Transverse colon (tissue), 4 donors: ENCODE measurements around the gene YTHDC1. TPM values are rescaled to one million over a fixed set of nuclear protein-coding genes. Genes with fewer than 3 reads are reported as not detected.

Source experiments
- DNase-seq: peaks from one replicate; pipeline ENCODE4 v3.0.0-alpha.2; 2019
- H3K27ac ChIP-seq, 4 donors: fragments of 200-600 bp; sonication (generic); 2 replicates each; pipeline ENCODE4 v1.5.1; 2016 to 2018; ENCODE audit warnings: inconsistent platforms in 4 of 4
- H3K27me3 ChIP-seq: fragments of 200-600 bp; sonication (generic); 2 replicates; pipeline ENCODE4 v1.5.1; 2017; ENCODE audit warnings: inconsistent platforms
- H3K36me3 ChIP-seq, 4 donors: fragments of 200-600 bp; sonication (generic); 2 replicates each; pipeline ENCODE4 v1.5.1; 2017 to 2019; ENCODE audit warnings: inconsistent platforms in 4 of 4
- H3K4me1 ChIP-seq, 4 donors: fragments of 200-600 bp; sonication (generic); 2 replicates each; pipeline ENCODE4 v1.5.1; 2017 to 2020; ENCODE audit warnings: inconsistent platforms in 4 of 4
- H3K4me3 ChIP-seq, 4 donors: fragments of 200-600 bp; sonication (generic); 1 replicate in 1 of 4; 2 replicates in 3 of 4; pipeline versions ENCODE4 v1.5.1 to v1.6.1; 2017 to 2019; ENCODE audit warnings: inconsistent platforms in 4 of 4
- H3K9me3 ChIP-seq, 2 donors: fragments of 200-600 bp; sonication (generic); 2 replicates each; pipeline ENCODE4 v1.5.1; 2017 to 2019; ENCODE audit warnings: inconsistent platforms in 2 of 2
- CTCF ChIP-seq, 5 experiments: fragments of 200-600 bp in 3 of 5; fragments of 450-650 bp in 2 of 5; sonication (generic) in 3 of 5; IDR thresholded peaks; 1 replicate in 2 of 5; 2 replicates in 3 of 5; pipeline ENCODE4 v1.5.1; 2016 to 2017; ENCODE audit warnings: antibody characterized with exemption in 5 of 5, inconsistent platforms in 3 of 5, mild to moderate bottlenecking in 2 of 5, moderate library complexity in 1 of 5
- EP300 ChIP-seq: sonication (generic); formaldehyde crosslinking; IDR thresholded peaks from one replicate; pipeline ENCODE4 v1.6.1; 2017; ENCODE audit warnings: antibody characterized with exemption, low read depth
- POLR2A ChIP-seq: fragments of 450-650 bp; IDR thresholded peaks from one replicate; pipeline ENCODE4 v1.6.1; 2016; ENCODE audit warnings: antibody characterized with exemption, mild to moderate bottlenecking, moderate library complexity
- POLR2AphosphoS5 ChIP-seq, 3 donors: sonication (generic); formaldehyde crosslinking; IDR thresholded peaks; one replicate each; pipeline ENCODE4 v1.6.1; 2016; ENCODE audit warnings: antibody characterized with exemption in 3 of 3
- WGBS, 2 donors: methylation state at CpG; one replicate each; pipeline ENCODE4 v1.1.5; 2018; ENCODE audit warnings: low coverage in 1 of 2; 5-methylcytosine and 5-hydroxymethylcytosine counted together
- in situ Hi-C, 4 donors: fragments of 200-750 bp; cut with MboI; loops; one replicate each; pipeline versions ENCODE4 v1.15.0 to v1.15.1; 2017; ENCODE audit warnings: low sequenced_read_pairs in 3 of 4, low pct_ligation_motif_present in 1 of 4, low pct_unique_long_range_greater_than_20kb in 1 of 4
- intact Hi-C: fragments of 100-400 bp; cut with DNase I; formaldehyde crosslinking; loops from one replicate; pipeline ENCODE4 v1.15.1; 2023; ENCODE audit warnings: low total_unique reads
- total RNA-seq, 4 donors: library from RNA; depleted of rRNA; stranded (reverse); fragments of >200 nt; gene quantifications; one replicate each; pipeline ENCODE4 v1.1.0, GENCODE V29; 2016

YTHDC1 gene
- total RNA-seq, 4 donors from 2014 or later, result 47.4 to 183 (median 82.7) TPM

GRCh38 chr4:68278029-68278428 is 71.9 kb downstream of the YTHDC1 start:
- H3K27me3 ChIP-seq, result no peaks in the 10 kb centered on the region
- H3K36me3 ChIP-seq, result no peaks in the 10 kb centered on the region
- intact Hi-C loops (no loop called here), in situ Hi-C loops (loop anchor here in 2 of 4 donors (10.0 kb wide), 1 partner anchor 97 kb away; no protein-coding TSS in a partner anchor)
- TF ChIP-seq POLR2A (no peak), CTCF (IDR thresholded peaks at IDR 0.05) (no peak), POLR2AphosphoS5 (IDR thresholded peaks at IDR 0.05) (no peak), EP300 (no peak)
- WGBS, 2 donors, result 57 to 71% methylated on average over 2 of the region's 2 CpGs
- H3K4me1 ChIP-seq, result peaks cover 0 to under 1% (median 0%) of the 10 kb centered on the region in 4 donors
- H3K4me3 ChIP-seq, result no peak overlapping the region
- DNase-seq, result no peak
- H3K9me3 ChIP-seq, result no peaks in the 10 kb centered on the region
- H3K27ac ChIP-seq, result no peak overlapping the region

- no peak for DNase-seq
- Histone ChIP-seq H3K27me3 (no peaks in the 10 kb centered on the region), H3K27ac (no peak overlapping the region), H3K4me1 (no peaks in the 10 kb centered on the region), H3K36me3 (no peaks in the 10 kb centered on the region), H3K4me3 (no peak overlapping the region), H3K9me3 (no peaks in the 10 kb centered on the region)
- 60 to 80% methylated on average over 2 of the region's 2 CpGs for WGBS, 2 donors
- TF ChIP-seq EP300 (no peak), POLR2A (no peak), POLR2AphosphoS5 (IDR thresholded peaks at IDR 0.05) (no peak), CTCF (IDR thresholded peaks at IDR 0.05) (no peak)
- intact Hi-C loops (no loop called here), in situ Hi-C loops (loop anchor here in 2 of 4 donors (10.0 kb wide), 1 partner anchor 97 kb away; no protein-coding TSS in a partner anchor)
Observed at GRCh38 chr4:68277627-68278026, 72.3 kb downstream of the YTHDC1 start.

GRCh38 chr4:68272860-68273259 is 77.0 kb downstream of the YTHDC1 start:
- H3K27me3 ChIP-seq, result no peaks in the 10 kb centered on the region
- H3K4me1 ChIP-seq, result no peaks in the 10 kb centered on the region
- no peaks in the 10 kb centered on the region for H3K9me3 ChIP-seq
- in situ Hi-C loops (loop anchor here in 3 of 4 donors (5.0 to 10.0 kb wide), 2 partner anchors 102 to 104 kb away; no protein-coding TSS in a partner anchor), intact Hi-C loops (loop anchor here (5.0 kb wide), 1 partner anchor 104 kb away; no protein-coding TSS in a partner anchor)
- H3K36me3 ChIP-seq, result no peaks in the 10 kb centered on the region
- WGBS, 2 donors, result 37 to 61% methylated on average over 2 of the region's 2 CpGs
- no peak overlapping the region for H3K4me3 ChIP-seq
- H3K27ac ChIP-seq, result no peak overlapping the region
- no peak for DNase-seq
- no peak for TF ChIP-seq CTCF (IDR thresholded peaks at IDR 0.05)
- no peak for TF ChIP-seq POLR2A
- TF ChIP-seq EP300, result no peak
- TF ChIP-seq POLR2AphosphoS5 (IDR thresholded peaks at IDR 0.05), result no peak

- Histone ChIP-seq H3K36me3 (no peaks in the 10 kb centered on the region), H3K4me1 (no peaks in the 10 kb centered on the region), H3K4me3 (no peak overlapping the region), H3K9me3 (no peaks in the 10 kb centered on the region), H3K27ac (no peak overlapping the region), H3K27me3 (no peaks in the 10 kb centered on the region)
- 44 to 46% methylated on average over 2 of the region's 2 CpGs for WGBS, 2 donors
- DNase-seq, result no peak
- intact Hi-C loops, result loop anchor here (5.0 kb wide), 1 partner anchor 105 kb away; no protein-coding TSS in a partner anchor
- in situ Hi-C loops, result loop anchor here in 3 of 4 donors (5.0 to 10.0 kb wide), 2 partner anchors 102 to 105 kb away; no protein-coding TSS in a partner anchor
- no peak for TF ChIP-seq CTCF (IDR thresholded peaks at IDR 0.05)
- TF ChIP-seq POLR2AphosphoS5 (IDR thresholded peaks at IDR 0.05), result no peak
- no peak for TF ChIP-seq EP300
- TF ChIP-seq POLR2A, result no peak
Observed at GRCh38 chr4:68272380-68272779, 77.5 kb downstream of the YTHDC1 start.
